Activated CD4-positive, CD25-positive, alpha-beta regulatory T cell treated with anti-CD3 and anti-CD28 coated beads, Interleukin-2, amount 50 U/mL, for 16 hours (primary cell): ENCODE data around the gene GPC6.
"Not testable (repeated sequence)": the region's sequence is repeated elsewhere in the genome, so short reads cannot be mapped to it uniquely, and the experiment has no call there.

Experiments used
- DNase-seq: peaks from one replicate; pipeline ENCODE4 v3.0.0-alpha.2; 2020; ENCODE audit warnings: low read depth, low spot score

Gene GPC6

DNA sequence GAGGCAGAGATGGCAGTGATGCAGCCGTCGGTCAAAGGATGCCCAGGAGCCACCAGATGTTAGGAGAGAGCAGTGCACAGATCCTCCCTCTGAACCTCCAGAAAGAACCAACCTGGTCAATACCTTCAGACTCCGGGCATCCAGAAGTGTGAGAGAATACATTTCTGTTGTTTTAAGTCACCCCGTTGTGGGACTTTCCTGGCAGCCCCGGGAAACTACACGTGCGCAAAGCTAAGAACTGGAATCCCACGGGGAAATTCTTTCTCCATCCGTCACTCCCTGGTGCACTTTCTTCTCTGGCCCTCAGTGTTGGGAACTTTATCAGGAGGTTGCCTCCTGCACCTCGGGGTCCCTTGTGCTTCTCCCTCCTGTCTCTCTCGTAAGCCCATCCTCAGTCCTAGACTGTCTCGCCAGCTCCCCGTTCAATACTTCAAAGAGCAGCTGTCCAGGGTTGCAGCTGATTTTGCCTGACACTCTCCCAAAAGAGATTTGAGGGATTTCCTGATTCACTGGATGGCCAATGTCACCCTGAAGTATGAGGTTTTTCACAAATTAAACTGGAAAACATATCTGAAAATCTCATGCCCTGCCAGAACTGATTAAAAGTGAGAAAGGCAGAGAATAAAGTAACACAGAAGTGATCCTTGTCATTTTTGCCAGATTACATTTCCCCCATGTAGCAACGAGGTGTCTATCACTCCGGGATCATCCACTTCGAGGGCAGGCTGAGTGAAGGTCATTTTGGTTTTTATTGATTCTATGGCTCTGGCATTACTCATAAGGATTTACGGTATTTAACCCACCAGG lies 1116.0 kb downstream of the GPC6 start:
- DNase-seq: no peak

DNA sequence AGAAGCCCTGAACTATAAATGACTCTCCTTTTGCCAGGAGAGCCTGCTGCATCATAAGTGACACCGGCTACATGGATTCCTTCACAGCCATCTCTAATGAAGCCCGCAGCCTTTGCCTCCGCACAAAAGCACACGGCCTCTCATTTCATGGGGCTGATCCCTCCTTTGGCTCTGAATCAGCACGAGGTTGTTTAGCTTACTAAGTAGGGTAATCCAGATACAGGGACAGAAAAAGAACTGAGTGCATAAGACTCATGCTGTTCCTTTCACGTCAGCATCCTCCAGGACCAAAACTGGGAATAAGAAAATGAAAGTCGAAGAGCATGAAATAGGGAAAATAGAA lies 1116.6 kb downstream of the GPC6 start:
- DNase-seq: no peak

DNA sequence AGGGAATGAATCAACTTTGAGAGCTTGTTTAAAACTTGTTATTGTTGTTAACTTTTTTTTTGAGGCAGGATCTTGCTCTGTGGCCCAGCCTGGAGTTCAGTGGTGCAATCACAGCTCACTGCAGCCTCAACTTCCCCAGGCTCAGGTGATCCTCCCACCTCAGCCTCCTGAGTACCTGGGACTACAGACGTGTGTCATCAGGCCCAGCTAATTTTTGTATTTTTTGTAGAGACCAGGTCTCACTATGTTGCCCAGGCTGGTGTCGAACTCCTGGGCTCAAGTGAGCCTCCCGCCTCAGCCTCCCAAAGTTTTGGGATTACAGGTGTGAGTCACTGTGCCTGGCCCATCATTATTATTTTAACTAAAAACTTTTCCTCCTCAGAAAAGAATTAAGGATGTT lies 1117.1 kb downstream of the GPC6 start:
- DNase-seq: not testable (repeated sequence)

DNA sequence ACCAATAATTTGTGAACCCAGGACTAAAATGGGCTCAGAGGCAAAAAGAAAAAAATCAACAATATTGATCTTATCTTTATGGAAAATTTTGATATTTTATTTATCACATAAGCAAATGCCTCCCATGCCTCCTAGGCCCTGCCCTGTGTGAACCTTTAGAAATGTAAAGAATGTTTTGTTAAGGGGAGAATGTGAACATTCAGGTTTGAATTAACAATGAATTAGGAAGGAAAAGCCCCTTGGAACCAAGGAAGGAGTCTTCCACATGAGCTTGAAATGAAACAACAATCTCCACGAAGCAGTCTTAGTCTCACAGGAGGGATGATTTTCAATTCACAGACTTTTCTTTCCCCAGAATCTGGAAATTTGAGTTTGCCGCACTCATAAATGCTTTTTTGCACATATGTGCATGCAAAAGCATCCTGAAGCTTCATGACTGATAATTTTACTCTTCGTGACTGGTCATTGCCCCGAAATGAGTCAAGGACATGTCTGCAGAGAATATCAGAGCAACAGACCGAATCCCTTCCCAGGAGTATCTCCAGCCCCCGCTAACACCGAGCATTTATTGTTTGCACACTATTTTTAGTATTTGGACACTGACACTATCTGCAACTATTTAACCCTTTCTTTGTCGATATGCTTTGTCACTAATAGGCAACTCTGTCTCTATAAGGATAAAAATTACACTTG lies 1117.7 kb downstream of the GPC6 start:
- no peak for DNase-seq

DNA sequence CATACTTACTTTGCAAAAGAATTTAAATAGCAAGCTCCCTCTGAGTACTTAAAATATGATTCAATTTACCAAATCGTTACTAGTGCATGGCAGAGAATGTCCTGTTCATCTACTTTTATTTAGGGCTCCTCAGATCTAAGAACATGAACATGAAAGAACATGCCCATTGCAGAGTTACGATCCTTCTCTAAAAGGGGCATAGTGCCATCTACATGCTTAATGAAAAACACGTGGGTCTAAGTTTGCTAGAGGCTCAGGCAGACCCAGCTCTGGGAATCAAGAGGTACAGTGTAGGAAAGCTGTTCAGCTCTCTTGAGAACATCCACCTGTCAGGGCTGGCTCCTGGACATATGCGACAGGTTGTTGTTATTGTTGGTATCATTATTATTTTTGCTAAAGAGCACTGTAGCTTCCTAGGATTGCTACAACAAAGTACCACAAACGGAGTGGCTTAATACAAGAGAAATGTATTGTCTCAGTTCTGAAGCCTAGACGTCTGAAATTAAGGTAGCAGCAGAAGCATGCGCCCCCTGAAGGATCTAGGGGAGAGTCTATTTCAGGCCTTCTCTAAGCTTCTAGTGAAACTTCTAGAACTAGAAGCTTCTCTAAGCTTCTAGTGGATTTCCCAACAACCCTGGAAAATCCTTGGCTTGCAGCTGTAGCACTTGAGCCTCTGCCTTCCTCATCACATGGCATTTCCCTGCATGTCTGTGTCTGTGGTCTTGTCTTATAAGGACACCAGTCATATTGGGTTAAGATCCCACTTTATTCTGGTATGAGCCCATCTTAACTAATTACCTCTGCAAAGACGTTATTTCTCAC lies 1119.0 kb downstream of the GPC6 start:
- no peak for DNase-seq

DNA sequence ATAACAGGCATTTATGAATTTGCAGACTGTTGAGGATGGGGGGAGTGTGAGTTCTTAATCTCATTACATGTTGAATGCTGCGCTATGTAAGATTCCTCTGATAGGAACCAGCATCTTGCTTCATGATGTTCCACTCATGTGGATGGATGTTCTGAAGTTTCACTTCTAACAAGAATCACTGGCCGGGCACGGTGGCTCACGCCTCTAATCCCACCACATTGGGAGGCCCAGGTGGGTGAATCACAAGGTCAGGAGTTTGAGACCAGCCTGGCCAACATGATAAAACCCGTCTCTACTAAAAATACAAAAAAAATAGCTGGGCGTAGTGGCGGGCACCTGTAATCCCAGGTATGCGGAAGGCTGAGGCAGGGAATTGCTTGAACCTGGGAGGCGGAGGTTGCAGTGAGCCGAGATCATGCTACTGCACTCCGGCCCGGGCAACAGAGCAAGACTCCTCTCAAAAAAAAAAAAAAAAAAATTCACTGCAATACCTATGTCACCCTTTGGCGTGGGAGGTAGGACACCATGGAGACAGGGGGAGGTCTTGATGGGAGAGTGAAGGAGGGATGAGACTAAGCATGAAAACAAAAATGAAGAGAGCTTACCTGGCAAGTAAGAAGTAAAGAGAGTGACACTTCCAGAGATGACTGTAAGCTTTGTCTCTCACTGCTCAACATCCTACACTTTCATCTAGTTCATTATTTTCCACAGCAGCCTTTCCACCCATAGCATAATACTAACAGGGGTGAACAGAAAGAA lies 1119.8 kb downstream of the GPC6 start:
- DNase-seq: no peak

DNA sequence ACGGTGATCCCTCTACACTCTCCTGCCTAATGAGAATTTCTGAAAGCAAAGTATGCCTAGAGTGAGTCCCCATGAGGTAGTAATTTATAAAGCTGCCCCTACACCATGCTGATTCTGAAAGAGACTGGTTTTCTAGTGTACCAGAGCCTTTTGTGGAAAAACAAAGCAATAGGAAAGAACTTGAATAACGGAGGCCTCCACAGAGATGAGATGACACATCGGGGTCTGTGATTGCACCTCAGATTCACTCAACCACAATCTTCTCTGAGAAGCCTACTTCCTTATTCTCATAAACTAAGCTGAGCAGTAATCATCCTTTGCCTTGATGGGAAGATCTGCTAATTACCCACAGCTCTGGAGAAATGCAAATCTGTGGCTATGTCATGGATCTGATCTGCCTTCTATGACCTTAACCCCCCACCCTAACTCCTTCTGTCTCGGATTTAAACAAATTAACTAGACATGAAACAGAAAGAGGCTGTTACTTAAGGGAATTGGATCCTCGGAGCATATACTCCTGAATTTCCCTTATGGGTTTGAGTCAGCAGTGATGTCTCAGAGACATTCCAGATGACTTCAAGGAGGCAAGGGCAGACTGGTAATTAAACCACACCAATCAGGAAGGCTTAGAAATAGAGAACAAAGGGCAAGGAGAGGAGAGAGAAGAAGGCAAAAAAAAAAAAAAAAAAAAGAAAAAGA lies 1124.8 kb downstream of the GPC6 start:
- no peak for DNase-seq

DNA sequence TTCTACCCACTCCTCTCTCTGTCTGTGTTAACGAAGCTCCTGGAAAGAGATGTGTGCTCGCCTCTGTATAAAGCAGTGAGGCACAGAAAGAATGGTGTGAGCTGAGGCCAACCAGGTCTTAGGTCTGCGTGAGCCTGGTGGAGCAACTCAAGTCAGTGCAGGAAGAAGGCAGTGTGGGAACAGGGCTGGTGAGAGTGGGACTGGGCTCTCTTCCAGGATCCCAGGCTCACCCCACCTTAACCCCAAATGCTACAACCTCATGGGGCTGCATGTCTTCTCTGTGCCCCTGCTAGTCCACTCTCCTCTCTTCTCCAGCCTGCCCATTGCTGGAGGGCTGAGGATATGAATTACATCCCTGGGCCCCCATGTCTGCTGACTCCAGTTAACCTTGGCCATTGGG lies 1125.5 kb downstream of the GPC6 start:
- DNase-seq: no peak

DNA sequence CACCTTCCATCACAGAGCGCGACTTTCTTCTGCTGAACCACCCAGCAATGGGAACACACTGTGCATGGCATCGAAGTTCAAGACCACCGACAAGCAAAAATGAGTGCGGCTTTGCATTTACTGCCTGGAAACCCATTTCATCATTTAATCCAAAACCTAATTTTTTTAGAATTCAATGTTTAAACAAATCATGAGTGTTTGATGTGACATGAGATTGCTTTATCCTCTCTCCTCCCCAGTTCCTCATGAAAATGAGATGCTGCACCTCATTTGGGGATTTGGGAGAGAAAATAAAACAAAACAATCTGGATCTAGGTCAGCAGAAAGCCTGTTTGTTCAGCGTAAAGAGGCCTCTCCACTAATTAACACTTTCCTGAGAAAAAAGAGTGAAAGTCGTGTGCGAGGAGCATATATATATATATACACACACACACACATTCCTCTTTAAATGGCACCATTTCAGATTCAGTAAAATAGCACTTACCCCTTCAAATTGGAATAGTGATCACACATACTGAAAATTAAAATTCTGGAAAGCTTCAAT lies 1126.6 kb downstream of the GPC6 start:
- DNase-seq: no peak

DNA sequence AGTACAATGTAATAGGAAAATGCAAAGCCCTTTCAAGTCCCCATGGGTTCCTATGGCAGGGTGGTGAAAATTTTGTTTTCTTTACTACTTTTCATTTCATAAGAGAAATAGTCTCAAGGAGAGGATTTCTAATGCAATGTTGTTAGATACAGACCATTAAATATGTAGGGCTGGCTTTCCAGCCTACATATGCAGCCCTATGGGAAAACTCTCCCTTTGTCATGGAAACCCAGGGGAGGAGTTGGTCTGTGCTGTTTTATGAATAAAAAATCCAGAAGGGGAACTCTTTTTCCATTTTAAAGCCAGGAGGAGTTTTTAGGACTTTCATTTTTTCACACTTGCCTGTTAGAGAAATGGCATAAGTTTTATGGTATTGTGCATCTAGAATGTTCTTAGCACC lies 1133.3 kb downstream of the GPC6 start:
- DNase-seq: no peak

DNA sequence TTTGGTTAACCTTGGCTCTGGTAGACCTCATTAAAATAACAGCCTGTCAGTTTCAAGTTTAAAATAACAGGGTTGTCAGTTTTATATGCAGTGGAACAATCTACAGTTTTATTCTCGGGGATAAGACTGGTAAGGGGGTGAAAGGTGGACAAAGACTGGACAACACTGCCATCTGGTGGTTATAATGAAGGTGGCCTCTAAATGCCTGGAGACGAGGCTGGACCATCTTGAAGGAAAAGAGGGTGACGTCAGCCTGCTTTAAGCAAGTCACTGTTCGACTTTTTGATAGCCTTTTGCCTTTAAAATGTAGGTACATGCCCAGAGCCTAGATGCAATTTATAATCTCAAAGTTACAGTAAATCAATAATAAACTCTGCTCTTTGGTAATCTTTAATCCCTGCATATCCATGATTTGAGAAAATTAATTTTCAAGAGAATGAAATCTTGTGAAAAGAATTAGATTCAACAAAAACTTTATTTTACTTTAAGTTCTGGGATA lies 1135.9 kb downstream of the GPC6 start:
- peak; percentile 35 for DNase-seq

DNA sequence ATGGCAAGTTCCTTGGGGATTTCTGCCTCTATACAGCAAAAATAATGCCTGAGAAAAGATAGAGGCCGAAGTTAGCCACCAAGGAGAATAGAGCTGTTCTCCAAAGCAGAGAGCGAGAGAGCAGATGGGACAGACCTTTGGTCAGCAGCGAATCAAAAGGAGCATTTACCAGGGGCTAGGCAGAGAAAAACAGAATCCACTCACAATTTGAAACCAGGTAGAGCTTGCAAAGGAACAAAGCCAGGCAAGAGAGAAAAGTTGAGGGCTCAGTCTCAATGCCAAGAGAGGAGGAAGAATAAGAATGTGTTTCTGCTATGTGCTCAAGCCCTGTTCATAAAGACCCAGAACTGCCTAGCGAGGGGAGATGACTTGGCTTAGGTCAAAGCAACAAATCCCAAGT lies 1140.1 kb downstream of the GPC6 start:
- DNase-seq: no peak

DNA sequence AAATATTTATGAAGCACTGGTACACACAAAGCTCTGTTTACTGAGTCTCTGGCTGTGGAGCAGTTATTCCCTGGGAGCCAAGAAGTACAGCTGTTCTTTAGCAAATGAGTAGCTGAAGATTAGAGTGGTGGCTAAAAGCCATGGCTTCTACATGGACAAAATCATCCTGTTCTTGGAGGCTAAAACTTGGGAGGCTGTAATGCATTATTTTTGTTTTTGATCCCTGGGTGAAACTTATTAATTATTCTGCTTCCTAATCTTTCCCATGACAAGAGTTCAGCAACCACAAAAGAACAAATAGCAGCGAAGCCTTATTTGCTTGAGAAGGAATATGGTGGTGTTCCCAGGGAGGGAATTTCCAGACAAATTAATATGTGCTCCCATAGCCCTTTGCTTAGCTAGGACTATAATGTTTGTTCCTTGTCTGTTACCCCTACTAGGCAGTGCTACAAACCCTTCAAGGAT lies 1143.4 kb downstream of the GPC6 start:
- no peak for DNase-seq

DNA sequence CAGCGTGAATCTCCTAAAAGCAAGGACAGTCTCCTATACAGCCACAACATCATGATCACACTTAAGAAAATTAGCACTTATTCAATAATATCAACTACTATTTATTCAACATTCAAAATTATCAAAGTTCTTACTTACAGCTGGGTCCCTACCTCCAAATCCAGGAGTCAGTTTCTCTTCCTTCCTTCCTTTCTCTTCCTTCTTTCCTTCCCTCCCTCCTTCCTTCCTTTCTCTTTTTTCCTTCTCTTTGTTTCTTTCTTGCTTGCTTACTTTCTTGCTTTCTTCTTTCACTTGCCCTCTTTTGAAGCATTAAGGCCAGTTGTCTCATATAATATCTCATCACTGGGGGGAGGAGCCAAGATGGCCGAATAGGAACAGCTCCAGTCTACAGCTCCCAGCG lies 1145.2 kb downstream of the GPC6 start:
- no peak for DNase-seq

DNA sequence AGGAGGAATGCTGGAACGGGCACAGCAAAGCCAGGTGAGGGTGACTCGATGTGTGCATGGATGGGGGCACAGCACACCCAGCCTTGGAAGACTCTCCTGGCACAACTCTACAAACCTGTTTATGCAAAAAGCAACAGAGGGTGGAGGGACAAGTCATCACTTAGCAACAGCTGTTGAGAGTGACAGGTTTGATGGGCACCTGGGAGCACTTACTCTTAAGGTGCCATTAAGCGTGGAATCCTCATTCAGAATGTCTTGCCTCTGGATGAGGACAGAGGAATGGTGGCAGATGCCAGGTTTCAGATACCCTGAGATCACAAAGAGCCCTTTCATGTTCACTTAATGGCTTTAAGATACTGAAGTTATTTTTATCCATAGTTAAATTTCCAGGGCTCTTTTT lies 1155.9 kb downstream of the GPC6 start:
- DNase-seq: no peak

DNA sequence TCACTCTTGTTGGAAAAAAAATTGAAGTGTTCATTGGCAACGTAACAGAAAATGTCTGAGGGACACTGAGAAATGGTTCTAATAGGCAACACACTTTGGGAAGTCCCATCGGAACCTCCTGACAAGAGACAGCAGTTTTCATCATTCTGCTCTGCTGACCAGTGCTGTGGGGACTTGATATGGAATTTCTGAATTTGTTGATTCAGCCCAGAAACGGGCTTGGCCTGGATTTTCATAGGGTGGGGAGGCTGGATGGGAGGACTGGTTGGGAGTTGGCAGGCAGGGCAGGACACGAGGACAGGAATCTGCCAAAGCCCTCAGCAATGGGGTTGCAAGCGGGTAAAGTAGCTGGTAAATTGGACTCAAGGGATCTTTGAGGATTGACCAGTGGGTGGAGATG lies 1156.4 kb downstream of the GPC6 start:
- no peak for DNase-seq

DNA sequence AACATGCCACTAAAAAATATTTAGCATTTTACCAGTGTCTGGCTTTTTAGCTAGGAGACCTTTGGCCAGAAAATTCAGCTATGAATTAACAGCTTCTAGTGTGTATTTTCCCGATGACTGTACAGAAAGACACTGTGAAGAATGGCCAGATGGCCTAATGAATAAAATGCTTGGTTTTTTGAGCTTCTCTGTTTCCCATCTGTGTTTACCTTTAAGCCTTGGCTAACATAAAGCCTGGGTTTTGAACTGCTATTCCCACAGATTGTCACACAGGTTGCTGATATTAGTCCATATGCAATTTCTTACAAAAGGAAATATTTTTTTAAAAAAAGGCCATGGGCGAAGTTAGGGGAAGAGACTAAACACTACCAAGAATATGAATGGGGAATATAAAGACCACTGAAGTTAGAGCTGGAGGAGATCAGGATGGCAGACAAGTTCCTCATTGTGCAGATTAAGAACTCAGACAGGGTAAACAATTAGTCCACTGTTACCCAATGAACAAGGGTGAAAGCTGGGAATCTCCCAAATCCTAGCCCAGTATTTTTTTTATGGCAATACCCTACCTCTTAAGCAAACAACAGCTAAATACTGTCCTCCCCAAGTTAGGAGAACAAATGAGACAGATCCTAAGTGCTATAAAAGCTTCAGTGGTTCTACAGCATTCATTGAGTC lies 1157.8 kb downstream of the GPC6 start:
- no peak for DNase-seq

DNA sequence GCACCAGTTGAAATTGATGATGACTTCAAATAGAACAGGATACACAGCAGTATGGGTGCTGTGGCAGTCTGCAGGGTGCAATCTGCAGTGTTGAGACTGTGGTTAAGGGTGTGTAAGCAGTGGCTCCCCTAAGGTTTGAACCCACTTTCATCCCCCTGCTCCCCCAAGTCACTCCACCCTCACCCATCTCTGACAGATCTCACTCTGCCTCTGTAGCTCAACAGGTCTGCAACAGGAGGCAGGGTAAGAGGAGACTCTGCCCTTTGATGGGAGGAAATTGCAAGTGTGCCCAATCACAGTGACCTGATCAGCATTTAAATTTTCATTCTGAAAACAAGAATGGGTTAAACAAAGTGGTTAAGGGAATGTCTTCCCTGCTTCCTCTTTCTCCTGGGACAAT lies 1160.4 kb downstream of the GPC6 start:
- no peak for DNase-seq

DNA sequence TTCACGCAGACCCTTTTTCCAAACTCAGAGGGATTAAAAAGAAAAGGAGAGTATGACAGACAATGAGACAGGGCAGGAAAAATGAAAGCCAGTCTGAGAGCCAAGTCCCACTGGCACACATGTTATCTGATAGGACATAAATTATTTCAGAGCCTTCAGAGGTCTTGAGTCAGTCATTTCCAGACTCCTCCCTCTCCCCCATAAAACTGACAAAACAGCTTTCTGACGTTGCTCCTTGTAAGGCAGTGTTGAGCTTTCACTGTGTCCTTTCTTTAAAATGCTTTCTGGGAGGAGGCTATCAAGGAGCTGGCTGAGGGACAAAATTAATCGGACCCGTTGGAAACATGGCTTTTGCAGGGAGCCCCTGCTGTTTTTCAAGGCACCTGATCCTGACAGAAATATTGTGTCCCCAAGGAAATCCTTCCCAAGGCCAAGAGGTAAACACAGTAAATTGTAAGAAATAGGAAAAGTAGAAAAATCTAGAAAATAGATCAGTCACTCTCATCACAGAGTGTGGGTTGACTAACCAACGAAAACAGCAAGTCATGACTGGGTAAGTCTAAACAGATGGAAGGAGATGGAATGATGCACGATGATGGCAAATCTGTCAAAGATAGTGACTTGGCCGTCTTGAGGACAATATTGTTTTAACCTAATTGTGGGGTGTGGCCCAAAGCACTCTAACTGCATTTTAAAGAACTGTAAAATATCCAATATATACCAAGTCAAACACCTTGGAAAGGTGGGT lies 1163.2 kb downstream of the GPC6 start:
- DNase-seq: no peak
